HG03520 (cell line): ENCODE data around the gene GPR158.

Experiments used
- ATAC-seq: cut with Tn5 transposase; IDR thresholded peaks from one replicate; pipeline ENCODE4 v1.9.1; 2021; ENCODE audit warnings: mild to moderate bottlenecking, moderate library complexity; ENCODE audit not compliant: unreplicated experiment

Gene GPR158

GRCh38 chr10:25555865-25556264, 381.1 kb downstream of the GPR158 start:
- no peak for ATAC-seq

GRCh38 chr10:25556457-25556856, 381.7 kb downstream of the GPR158 start:
- ATAC-seq = no peak

- no peak for ATAC-seq
Observed at GRCh38 chr10:25557136-25557535, 382.3 kb downstream of the GPR158 start.

GRCh38 chr10:25561758-25562157, 387.0 kb downstream of the GPR158 start:
- ATAC-seq = no peak

GRCh38 chr10:25562547-25562946, 387.7 kb downstream of the GPR158 start:
- no peak for ATAC-seq

DNA sequence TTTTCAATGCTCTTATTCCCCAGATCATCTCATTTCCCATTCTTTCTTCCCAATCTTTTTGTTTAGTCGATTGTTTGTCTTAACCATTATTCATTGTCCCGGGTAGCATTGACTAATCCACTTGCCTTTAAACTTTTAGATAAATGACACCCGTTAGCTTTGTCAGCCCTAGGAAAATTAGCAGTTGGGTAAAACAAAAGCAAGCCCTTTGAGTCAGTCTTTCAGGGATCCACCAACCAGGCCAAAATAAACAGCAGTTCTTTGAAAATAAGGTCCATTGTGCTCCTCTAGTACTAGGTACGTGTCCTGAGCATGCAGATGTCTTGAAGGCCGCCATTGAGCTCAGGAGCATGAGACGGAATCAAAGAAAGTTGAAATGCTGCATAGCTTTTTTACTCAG, 389.6 kb downstream of the GPR158 start:
- ATAC-seq = no peak

- ATAC-seq = no peak
Observed at GRCh38 chr10:25565570-25565969, 390.8 kb downstream of the GPR158 start.

- no peak for ATAC-seq
Observed at GRCh38 chr10:25573316-25573715, 398.5 kb downstream of the GPR158 start.

DNA sequence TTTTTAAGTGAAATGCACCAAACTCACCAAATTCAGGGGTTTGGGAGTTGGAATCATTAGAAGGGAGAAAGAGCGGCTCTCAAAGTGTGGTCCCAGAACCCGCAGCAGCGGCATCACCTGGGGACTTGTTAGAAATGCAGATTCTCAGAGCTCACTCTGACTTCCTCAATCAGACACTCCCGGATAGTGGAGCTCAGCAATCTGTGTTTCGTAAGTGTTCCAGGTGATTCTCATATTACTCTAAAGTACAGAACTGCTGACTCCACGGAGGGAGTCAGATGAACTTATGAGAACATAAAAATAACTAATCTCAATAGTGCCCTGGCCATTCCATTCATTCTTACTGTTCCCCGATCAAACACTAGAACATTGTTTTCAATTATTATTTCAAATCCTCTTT, 400.5 kb downstream of the GPR158 start:
- ATAC-seq = no peak

- no peak for ATAC-seq
Observed at GRCh38 chr10:25578061-25578460, 403.3 kb downstream of the GPR158 start.

- no peak for ATAC-seq
Observed at GRCh38 chr10:25582961-25583360, 408.2 kb downstream of the GPR158 start.

DNA sequence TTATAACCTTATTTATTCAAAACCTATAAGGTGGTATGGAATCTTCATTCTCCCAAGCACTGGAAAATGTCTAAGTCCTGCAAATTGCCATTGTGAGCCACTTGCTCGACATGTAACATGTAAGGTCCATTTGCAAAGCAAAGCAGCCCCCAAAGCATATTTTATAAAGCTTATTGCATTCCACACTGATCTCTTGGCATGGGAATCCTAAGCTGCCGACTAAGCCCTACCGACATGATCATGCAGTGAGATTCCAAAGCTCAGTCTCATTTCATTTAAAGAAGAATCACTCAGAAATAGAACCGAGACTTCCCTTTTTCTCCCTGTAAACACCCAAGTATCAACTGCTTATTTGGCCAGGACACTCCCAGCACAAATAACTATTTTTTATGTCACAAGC, 425.9 kb downstream of the GPR158 start:
- no peak for ATAC-seq

GRCh38 chr10:25604591-25604990, 429.8 kb downstream of the GPR158 start:
- ATAC-seq = no peak

GRCh38 chr10:25614652-25615051, 439.9 kb downstream of the GPR158 start:
- no peak for ATAC-seq

GRCh38 chr10:25615926-25616325, 441.1 kb downstream of the GPR158 start:
- no peak for ATAC-seq

DNA sequence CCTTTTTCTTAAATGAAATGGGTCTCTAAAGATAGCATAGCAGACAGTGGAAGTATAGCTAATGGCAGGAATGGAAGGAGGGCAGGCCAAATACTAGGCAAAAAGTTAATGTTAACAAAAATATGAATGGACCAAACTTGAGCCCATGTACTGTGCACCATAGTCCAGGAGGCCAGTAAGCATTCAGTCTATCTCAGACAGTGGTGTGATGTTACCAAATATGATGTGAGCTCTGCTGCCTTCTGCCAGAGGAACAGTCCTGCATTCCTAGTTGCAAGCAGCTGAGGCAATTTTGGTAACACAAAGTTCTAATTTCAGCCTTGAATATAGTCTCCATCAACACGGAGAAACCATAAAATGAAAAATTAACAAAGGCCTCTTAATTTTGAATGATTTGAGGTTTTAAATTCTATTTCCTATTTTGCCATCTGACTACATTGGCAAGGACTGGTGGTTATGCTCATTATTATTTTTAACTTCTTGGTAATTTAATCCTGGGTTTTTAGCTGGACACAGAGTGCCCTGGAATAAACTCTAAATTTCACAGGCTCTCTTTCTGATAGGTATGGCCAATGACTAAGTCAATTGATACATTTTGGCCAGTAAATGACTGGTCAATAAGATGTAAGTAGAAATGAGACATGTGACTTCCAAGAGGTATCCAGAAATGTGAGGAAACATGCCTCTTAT, 442.2 kb downstream of the GPR158 start:
- ATAC-seq = no peak

GRCh38 chr10:25627606-25628005, 452.8 kb downstream of the GPR158 start:
- ATAC-seq = no peak

GRCh38 chr10:25629333-25629732, 454.5 kb downstream of the GPR158 start:
- no peak for ATAC-seq

DNA sequence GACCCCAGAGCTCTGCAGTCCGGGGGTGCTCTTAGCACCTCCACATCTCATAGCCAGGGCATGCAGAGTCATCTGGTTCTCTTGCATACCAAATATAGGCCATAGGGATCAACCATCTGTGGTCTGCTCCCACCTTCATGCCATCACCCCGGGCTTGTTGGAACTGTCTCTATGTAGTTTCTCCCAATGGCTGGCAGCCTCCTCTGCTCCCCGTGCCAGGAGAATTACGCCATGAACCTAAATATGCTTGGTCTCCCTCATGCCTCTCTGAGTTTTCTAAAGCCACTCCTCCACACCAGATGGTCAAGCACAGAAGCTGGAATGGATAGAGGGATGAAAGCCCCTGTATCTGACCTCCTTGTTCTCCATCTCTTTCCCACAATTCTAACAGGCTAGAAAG, 456.7 kb downstream of the GPR158 start:
- no peak for ATAC-seq

DNA sequence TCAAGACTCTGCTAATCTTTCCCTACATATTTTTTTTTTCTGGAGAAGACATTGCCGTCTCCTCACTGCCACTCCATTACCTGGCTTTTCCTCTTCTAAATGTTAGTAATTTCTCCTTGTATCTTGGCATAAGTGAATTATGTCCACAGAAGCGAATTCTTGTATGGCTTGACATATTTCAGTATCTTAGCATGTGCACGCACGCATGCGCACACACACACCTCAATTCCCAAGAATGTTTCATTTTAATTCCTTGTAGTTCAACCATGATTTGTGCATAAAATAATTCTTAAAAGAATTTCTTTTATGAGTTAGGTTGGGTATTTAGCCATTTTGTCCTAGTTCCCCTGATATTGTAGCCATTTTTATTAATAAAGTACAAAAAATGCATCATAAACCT, 458.0 kb downstream of the GPR158 start:
- no peak for ATAC-seq

GRCh38 chr10:25633542-25633941, 458.7 kb downstream of the GPR158 start:
- ATAC-seq = no peak

DNA sequence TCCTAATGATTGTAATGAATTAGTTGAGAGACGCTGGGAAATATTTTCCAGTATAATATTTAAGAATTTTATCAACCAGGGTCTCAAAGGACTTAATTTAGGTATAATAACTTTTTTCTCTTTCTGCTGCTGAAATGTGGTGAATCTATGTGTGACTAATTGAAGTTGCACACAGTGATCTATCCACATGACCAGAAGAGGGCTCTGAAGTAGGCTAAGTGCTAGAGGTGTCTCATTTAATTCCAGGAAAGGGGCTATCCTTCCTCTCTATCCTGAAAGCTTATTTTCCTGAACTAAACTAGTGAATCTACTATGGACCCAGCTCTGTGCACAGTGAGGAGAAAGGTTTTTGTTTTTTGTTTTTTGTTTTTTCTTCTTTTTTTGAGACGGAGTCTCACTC, 464.8 kb downstream of the GPR158 start:
- ATAC-seq = no peak

DNA sequence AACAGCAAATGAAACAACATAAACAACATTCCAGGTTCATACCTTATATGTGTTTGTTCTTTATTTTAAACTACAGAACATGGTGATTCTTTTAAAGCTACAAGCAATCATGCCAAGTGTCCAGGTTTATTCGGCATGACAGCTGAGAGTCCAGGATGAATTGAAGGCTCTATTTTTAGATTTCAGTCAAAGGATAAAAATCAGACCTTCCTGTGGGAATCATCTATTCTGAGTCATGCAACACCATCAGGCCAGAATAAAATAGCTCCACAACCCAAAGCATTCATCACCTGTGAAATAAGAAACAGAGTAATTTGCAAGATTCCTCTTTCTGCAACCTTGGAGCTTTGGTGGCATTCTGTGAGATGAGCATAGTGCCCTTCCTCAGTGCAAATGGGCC, 466.8 kb downstream of the GPR158 start:
- no peak for ATAC-seq
